GM19240 (cell line): ENCODE data around the gene RNH1.

Experiments used
- DNase-seq: peaks from one replicate; pipeline ENCODE4 v3.0.0; 2011; ENCODE audit warnings: low spot score; ENCODE audit not compliant: insufficient read length

The RNH1 gene

GRCh38 chr11:537622-538430 lies 30.8 kb upstream of the RNH1 start:
- no peak for DNase-seq

DNA sequence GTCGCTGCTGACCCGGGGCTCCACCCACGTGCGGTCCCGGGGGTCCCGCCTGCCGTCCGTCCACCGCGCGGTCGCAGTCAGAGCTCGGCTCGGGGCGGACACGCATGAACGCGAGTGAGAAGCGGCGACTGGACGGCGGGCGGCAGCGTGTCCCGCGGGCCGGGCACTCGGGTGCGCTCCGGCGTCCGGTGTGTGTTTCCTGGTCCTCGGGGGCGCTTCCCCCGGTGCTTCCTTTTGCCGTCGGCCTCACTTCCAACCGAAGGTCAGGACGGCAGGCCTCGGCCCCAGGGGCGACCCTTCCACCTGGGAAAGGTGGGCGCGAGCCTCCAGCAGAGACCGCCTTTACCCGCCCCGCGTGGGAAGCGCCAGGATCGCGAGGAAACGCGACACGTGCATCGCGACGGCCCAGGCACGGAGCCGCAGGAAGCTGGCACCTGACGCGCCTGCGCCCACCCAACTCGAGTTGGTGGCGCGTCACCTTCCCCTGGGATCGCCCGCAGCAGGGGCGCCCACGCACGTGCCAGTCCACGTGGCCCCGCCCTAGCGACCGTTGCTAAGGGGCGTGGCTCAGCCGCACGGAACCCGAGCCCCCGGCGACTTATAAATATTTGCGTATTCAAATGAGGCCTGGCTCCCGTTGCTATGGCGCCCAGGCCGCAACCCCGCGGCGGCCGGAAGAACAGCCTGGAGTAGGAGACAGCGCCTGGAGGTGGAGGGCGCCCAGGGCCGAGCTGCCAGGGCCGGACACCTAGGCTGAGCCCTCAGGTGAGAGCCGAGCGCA lies 30.0 kb upstream of the RNH1 start, which contains the start of gene LRRC56:
Gene LRRC56, plus strand, starts transcription at position 687 of the 781 bp plus-strand sequence. CDS start 3,158 bp downstream, outside the sequence.
- DNase-seq, result peak; percentile 98

GRCh38 chr11:535519-536454 lies 28.7 kb upstream of the RNH1 start, which contains the start of gene HRAS:
TSS of gene HRAS (minus strand) at chr11:535576.
- DNase-seq, result peak; percentile 99

DNA sequence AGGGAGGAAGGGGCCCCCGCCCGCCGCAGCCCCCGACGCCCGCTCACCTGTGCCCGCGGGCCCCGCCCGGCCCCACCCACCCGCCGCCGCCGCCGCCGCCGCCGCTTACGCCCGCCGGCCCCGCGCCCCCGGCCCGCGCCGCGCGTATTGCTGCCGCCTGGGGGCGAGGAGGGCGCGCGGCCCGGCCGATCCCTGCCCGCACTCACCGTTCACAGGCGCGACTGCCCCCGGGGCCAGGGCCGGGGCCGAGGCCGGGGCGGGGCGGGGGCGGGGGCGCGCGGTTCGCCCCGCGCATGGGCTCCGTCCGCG lies 28.1 kb upstream of the RNH1 start:
- no peak for DNase-seq

- no peak for DNase-seq
Measured at GRCh38 chr11:534396-535209, 27.6 kb upstream of the RNH1 start.

DNA sequence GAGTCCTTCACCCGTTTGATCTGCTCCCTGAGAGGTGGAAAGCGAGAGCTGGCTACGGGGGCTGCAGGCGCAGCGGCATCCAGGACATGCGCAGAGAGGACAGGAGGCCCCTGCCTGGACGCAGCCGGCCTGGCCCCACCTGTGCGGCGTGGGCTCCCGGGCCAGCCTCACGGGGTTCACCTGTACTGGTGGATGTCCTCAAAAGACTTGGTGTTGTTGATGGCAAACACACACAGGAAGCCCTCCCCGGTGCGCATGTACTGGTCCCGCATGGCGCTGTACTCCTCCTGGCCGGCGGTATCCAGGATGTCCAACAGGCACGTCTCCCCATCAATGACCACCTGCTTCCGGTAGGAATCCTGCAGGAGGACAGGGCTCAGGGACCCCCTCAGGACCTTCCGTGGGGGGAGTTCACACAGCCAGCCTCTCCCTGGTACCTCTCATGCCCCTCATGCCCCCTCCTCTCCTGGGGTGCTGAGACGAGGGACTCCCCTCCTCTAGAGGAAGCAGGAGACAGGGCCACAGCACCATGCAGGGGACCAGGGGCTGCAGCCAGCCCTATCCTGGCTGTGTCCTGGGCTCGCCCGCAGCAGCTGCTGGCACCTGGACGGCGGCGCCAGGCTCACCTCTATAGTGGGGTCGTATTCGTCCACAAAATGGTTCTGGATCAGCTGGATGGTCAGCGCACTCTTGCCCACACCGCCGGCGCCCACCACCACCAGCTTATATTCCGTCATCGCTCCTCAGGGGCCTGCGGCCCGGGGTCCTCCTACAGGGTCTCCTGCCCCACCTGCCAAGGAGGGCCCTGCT lies 26.7 kb upstream of the RNH1 start:
- DNase-seq, result no peak

- no peak for DNase-seq
Measured at GRCh38 chr11:532986-533585, 26.0 kb upstream of the RNH1 start.

DNA sequence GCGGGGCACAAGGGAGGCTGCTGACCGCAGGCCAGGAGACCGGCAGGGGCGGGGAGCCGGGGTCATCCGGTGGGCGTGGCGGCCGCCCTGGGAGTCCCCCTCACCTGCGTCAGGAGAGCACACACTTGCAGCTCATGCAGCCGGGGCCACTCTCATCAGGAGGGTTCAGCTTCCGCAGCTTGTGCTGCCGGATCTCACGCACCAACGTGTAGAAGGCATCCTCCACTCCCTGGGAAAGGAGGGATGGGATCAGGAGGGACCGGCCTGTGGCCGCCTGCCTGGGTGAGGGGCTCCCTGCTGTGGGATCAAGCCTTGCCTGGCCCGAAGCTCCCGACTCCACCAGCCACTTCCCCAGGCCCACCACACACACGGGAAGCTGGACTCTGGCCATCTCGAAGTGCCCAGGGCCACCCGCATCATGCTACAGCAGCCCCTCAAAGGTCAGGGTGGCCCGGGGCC lies 25.5 kb upstream of the RNH1 start:
- DNase-seq, result no peak

GRCh38 chr11:531919-532526 lies 25.0 kb upstream of the RNH1 start:
- DNase-seq, result no peak

DNA sequence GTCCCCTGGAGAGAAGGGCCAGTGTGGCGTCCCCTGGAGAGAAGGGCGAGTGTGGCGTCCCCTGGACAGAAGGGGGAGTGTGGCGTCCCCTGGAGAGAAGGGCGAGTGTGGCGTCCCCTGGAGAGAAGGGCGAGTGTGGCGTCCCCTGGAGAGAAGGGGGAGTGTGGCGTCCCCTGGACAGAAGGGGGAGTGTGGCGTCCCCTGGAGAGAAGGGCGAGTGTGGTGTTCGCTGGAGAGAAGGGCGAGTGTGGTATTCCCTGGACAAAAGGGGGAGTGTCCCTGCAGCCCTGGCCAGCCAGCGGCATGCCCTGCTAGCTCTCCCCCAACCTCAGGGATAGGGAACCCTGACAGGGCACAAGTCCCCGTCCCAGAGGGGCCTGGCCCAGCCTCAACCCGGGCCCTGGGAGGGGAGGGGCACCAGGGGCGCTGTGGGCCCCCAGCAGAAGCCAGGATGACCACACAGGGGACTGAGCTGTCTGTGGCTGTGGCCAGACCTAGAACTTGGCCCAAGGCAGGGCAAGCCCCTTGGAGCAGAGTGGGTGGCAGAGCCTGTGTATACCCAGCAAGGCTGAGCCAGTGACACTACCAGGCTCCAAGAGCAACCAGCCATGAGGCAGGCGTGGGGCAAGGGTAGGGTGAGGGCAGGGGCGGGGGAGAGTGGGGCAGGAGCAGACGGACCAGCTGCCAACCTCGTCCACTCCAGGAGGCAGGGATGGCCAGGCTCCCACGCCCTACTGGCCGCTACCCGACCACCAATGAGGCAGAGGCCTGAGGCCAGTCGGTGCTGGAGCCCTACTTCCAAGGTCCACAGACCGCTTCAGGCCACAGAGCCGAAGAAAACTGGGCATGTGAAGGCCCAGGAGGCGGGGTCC lies 24.2 kb upstream of the RNH1 start:
- DNase-seq, result no peak

DNA sequence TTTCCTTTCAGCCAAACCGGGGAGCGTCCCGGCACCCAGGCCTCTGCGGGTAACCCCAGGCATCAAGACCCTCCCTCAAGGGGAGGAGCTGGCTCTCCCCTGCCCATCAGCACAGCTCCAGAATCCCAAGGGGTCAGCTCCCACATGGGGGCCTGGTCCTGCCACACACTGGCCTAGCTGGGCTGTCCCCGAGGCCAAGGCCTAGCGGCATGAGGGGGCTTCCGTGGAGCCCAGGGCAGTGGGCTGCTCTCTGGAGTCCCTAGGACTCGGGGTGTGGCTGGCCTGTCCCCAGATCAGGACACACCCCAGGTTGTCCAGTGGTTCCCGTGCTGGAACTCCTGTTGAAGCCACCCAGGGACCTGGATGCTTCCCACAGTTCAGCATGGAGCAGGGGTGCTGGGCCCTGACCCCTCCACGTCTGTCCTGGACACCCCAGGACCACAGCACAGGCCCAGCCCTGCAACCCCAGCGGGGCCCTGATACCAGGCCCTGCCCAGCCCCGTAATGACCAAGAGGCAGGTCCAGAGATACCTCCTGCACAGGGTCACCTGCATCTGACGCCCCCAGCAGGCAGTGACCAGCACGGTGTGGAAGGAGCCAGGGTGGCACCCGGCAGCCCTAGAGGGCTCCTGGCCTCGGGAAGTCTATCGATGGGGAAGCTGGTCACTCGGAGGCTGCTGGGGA lies 22.8 kb upstream of the RNH1 start:
- DNase-seq, result no peak

GRCh38 chr11:528815-529727 lies 22.0 kb upstream of the RNH1 start:
- no peak for DNase-seq

DNA sequence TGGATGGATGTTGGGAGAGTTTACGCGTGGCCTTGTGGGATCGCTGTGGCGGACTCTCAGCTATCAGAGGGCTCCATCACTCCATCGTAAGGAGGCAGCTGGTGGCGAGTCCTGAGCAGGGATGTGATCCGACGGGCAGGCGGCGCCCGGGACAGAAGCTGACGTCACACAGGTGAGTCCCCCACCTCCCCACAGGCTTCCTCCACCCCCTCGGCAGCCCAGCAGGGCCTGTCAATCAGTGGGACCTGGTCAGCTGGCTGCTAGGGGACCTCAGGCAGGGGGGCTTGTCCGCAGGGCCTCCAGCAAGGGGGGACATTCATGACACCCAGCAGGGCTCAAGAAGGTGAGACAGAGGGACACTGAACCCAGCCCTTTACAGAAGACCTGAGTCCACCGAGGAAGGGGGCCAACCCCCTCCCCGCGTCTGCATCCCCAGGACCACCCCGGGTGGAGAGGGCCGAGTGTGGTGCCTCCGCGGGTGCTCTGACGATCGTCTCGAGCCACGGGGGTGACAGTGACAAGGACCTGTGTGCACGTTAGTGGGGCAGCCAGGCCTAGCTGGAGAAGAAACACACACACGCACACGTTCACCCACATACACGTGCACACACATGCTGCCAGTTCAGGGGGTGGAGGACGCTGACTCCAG lies 21.2 kb upstream of the RNH1 start:
- no peak for DNase-seq

GRCh38 chr11:526192-526591 lies 19.1 kb upstream of the RNH1 start:
- DNase-seq, result no peak

GRCh38 chr11:521177-521688 lies 14.2 kb upstream of the RNH1 start:
- DNase-seq, result no peak
